GM21737 (cell line): ENCODE data around the gene PLXNB1.
"Not testable (repeated sequence)": the region's sequence is repeated elsewhere in the genome, so short reads cannot be mapped to it uniquely, and the experiment has no call there.

Source experiments
- ATAC-seq: cut with Tn5 transposase; IDR thresholded peaks from one replicate; pipeline ENCODE4 v1.9.1; 2021; ENCODE audit warnings: mild to moderate bottlenecking, moderate library complexity; ENCODE audit not compliant: unreplicated experiment

PLXNB1 gene

GRCh38 chr3:48429960-48430707 is at the start of gene PLXNB1:
TSS of gene PLXNB1 (minus strand) at chr3:48430086. CDS start at chr3:48424611, 5,475 bp downstream.
- no peak for ATAC-seq

- ATAC-seq: no peak
Observed at GRCh38 chr3:48478626-48479555, 49.0 kb upstream of the PLXNB1 start.

GRCh38 chr3:48477959-48478520 is 48.2 kb upstream of the PLXNB1 start:
- ATAC-seq: no peak

- no peak for ATAC-seq
Observed at GRCh38 chr3:48476426-48477053, 46.7 kb upstream of the PLXNB1 start.

GRCh38 chr3:48475188-48475587 is 45.3 kb upstream of the PLXNB1 start:
- no peak for ATAC-seq

- no peak for ATAC-seq
Observed at GRCh38 chr3:48474619-48475018, 44.7 kb upstream of the PLXNB1 start.

GRCh38 chr3:48474031-48474430 is 44.1 kb upstream of the PLXNB1 start:
- not testable (repeated sequence) for ATAC-seq

- no peak for ATAC-seq
Observed at GRCh38 chr3:48473617-48473952, 43.7 kb upstream of the PLXNB1 start.

- ATAC-seq: peak; percentile 80
Observed at GRCh38 chr3:48472923-48473616, 43.2 kb upstream of the PLXNB1 start.

- ATAC-seq: peak; percentile 8
Observed at GRCh38 chr3:48472673-48472922, 42.7 kb upstream of the PLXNB1 start.

- ATAC-seq: no peak
Observed at GRCh38 chr3:48470286-48470685, 40.4 kb upstream of the PLXNB1 start.

- no peak for ATAC-seq
Observed at GRCh38 chr3:48469046-48469915, 39.4 kb upstream of the PLXNB1 start.

- ATAC-seq: no peak
Observed at GRCh38 chr3:48468329-48468731, 38.4 kb upstream of the PLXNB1 start.

- no peak for ATAC-seq
Observed at GRCh38 chr3:48467473-48468267, 37.8 kb upstream of the PLXNB1 start.

GRCh38 chr3:48467110-48467454 is 37.2 kb upstream of the PLXNB1 start:
- ATAC-seq: no peak

- peak; percentile 24 for ATAC-seq
Observed at GRCh38 chr3:48466386-48467109, 36.7 kb upstream of the PLXNB1 start.

GRCh38 chr3:48465531-48466378 is 35.9 kb upstream of the PLXNB1 start:
- peak; percentile 65 for ATAC-seq

- ATAC-seq: no peak
Observed at GRCh38 chr3:48465237-48465530, 35.3 kb upstream of the PLXNB1 start.
